GM18505 (cell line): Measurements from ENCODE around the gene SUSD4.
A peak's percentile ranks its signal among the peaks of the same experiment; 100 is the strongest.
"Not testable (repeated sequence)": the region's sequence is repeated elsewhere in the genome, so short reads cannot be mapped to it uniquely, and the experiment has no call there.

ENCODE experiments used
- ATAC-seq: cut with Tn5 transposase; IDR thresholded peaks from one replicate; pipeline ENCODE4 v1.9.1; 2021; ENCODE audit not compliant: unreplicated experiment
- POLR2A ChIP-seq: IDR thresholded peaks from 4 replicates; pipeline ENCODE4 v1.6.1; 2011; ENCODE audit warnings: borderline replicate concordance; ENCODE audit not compliant: insufficient read depth, insufficient read length; ENCODE audit errors: extremely low read depth

SUSD4 gene, protein sequence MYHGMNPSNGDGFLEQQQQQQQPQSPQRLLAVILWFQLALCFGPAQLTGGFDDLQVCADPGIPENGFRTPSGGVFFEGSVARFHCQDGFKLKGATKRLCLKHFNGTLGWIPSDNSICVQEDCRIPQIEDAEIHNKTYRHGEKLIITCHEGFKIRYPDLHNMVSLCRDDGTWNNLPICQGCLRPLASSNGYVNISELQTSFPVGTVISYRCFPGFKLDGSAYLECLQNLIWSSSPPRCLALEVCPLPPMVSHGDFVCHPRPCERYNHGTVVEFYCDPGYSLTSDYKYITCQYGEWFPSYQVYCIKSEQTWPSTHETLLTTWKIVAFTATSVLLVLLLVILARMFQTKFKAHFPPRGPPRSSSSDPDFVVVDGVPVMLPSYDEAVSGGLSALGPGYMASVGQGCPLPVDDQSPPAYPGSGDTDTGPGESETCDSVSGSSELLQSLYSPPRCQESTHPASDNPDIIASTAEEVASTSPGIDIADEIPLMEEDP

DNA sequence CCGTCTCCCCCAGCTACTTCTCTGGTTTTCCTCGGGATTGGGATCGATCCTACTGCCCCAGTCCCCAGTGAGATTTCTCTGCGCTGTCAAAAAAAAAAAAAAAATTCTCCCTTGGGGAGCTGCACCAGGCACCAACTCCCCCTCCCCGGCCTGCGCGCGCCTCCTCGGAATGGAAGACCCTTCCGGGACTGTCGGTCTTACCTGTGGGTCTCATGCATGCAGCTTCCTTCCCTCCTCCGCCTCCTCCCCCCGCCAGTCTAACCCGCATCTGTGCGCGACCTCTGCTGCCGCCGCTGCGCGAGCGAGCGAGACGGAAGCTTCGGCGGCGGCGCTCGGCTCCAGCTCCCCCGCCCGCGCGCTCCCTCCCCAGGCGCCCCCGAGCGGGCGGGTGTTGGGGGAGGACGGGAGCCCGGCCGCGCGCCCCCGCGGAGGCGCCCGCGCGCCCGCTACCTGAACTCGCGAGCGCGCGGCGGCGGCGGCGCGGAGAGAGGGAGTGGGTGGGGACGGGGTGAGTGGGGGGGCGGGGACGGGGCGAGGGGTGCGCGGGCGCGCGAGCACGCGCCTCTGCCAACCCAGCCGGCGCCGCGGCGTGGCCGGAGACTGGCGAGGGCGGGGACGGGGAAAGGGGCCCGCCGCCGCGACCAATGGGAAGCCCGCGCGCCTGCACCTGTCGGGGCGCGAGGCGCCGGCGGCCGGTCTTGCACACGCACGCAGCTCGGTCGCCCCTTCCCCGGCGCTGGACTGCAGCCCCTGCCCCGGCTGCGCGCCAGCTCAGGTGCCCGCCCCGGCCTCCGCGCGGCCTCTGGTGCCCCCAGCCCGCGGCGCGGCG is at the start of gene SUSD4:
TSS of gene SUSD4 (minus strand) at position 321 of the 829 bp plus-strand sequence. CDS start 751 bp downstream, outside the sequence.
- peak; percentile 78 for ATAC-seq

DNA sequence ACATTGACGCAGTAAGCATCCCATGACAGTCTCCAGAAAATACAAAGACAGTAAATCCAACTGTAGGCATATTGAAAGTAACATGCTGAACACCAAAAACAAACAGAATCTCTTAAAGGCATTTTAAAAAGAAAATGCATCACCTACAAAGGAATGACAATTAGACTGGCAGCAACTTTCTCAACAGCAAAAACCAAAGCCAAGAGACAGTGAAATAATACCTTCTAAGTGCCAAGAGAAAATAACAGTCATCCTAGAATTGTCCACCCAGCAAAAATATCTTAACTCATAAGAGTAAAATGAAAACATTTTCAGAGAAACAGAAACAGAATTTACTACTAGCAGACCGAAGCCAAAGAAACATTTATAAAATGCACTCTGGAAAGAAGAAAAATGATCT is 49.2 kb upstream of the SUSD4 start:
- no peak for ATAC-seq

More for the DNA sequence above, at the start of gene SUSD4:
- no peak for TF ChIP-seq POLR2A

DNA sequence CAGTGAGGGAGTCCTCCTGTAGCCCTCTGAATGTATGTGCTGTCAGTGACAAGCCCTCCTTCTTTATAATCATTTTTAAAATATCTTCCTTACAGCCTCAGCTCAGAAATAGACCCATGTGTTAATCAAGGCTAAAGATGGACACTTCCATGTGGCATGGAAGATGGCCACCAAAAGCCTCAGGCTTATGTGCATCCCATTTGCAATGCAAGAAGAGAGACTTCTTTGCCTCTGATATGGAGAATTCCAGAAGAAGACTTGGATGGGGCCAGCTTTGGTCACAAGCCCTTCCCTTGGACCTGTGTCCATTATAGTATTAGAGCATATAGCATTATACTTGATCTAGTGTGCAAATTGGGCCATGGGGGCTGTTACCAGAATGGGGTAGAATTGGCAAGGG is 47.7 kb upstream of the SUSD4 start:
- ATAC-seq = no peak
- no peak for TF ChIP-seq POLR2A

More for the DNA sequence above, 49.2 kb upstream of the SUSD4 start:
- TF ChIP-seq POLR2A = no peak

DNA sequence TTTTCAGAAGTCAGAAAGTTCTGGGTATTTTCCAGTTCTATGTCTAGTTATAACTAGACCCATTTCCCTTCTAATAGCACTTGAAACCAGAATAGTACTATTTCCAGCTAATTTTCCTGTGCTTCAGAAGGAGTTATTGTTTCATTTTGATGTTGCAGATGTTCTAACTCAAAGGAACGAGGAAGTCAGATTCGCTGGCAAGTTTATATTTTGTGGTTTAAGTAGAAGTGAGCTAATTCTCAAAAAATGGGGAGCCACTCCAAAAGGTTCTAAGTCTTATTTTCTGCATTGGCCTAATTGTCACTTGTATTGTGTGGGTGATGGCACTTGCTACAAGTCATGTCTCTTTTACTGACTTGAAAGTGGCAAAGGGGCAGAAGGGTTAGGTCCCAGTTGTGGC is 47.3 kb upstream of the SUSD4 start:
- ATAC-seq = no peak
- TF ChIP-seq POLR2A = no peak

DNA sequence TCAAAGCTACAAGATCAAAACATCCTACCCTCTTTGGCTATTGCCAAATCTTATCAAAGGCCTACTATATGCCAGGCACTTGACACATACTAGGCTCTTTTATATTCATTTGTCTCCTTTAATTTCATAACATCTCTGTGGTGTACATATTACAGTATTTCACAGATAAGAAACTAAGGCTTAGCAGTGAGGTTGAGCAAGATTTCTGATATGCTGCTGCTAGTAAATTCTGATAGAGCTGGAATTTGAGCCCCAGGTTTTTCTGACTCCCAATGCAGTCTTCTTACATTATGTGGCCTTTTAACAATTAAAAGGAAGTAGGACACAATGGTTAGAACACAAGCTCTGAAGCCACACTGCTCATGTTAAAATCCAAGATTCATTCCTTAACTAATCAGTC is 46.1 kb upstream of the SUSD4 start:
- no peak for ATAC-seq
- TF ChIP-seq POLR2A = no peak

DNA sequence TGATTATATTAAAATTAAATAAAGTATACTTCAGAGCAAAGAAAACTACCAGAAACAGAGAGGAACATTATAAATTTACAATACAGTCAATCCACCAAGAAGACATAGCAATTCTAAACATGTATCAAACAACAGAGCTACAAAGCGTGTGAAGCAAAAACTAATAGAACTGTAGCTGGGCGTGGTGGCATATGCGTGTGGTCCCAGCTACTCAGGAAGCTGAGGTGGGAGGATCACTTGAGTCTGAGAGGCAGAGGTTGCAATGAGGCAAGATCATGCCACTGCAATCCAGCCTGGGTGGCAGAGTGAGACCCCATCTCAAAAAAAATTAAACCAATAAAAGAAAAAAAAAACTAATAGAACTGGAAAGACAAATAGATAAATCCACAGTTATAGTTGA is 41.5 kb upstream of the SUSD4 start:
- no peak for TF ChIP-seq POLR2A
- ATAC-seq = no peak

DNA sequence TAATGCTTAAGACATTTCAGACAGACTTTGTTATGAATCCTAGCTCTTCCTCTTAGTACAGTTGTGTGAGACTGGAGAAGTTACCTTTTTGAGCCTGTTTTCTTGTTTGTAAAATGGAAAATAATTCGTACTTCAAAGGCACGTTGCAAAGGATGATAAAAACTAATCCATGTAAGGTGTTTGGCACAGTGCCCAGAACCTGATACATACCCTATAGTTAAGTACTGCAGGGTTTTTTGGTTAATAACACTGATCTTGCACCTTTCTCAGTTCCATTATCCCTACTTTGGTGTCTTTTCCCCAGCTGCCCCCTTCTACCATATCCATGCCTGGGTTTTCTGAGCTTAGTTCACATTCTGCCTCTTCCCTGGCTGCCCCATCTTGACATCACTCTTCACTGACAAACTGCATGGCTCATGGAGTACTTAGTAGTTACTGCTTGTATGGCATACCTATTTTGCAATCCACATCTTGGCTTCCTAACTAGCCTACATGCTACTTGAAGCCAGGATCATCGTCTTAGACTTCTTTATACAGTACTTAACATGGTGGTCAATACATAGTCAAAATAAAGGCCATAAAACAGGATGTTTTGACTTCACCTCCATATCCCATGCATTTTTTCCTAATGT is 39.3 kb upstream of the SUSD4 start:
- no peak for TF ChIP-seq POLR2A
- no peak for ATAC-seq

DNA sequence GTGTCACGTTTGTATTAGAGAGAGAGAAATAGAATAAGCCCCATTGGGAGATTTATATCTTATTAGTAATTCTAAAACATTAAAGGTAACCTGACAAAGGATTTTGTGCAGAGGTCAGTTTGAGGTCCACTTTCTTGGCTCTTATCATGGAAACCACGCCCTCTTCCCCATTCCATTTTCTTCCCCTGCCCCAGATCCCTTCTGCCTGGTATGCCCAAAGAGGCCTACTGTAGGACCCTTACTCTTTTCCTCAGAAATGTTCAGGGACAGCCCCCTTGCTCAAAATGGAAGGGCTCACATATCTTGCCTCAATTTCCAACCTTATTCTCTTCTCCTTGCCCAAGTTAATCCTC is 38.8 kb upstream of the SUSD4 start:
- no peak for TF ChIP-seq POLR2A
- ATAC-seq = no peak

DNA sequence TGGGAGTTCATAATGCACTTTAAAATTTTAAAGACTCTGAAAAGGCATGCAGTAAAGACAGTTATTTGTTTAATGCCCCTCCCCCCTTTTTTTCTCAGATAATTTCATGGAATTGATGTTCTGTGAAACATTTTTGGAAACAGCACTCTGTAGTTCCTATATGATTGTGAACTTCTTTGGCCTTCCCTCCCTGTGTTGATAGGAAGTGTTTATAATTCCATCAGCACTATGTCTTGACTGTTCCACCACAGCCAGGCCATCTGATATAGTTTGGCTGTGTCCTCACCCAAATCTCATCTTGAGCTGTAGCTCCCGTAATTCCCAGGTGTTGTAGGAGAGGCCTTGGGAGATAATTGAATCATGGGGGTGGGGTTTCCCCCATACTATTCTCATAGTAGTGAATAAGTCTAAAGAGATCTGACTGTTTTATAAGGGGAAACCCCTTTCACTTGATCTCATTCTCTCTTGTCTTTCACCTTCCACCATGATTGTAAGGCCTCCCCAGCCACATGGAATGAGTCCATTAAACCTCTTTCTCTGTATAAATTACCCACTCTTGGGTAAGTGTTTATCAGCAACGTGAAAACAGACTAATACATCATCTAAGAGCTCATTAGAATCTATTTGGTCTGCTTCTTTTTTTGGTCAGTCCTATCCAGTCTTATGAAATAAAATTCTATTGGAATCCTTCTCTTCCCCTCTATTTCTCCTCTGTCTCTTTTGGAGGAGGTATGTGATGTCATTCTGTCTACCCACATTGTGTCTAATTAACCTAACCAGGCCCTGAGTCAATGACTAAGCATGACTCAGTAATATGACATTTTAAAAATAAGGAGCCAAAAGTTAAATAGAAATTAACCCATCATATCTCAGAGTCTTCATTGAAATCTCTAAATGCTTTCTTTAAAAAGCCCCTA is 38.2 kb upstream of the SUSD4 start:
- TF ChIP-seq POLR2A = no peak

DNA sequence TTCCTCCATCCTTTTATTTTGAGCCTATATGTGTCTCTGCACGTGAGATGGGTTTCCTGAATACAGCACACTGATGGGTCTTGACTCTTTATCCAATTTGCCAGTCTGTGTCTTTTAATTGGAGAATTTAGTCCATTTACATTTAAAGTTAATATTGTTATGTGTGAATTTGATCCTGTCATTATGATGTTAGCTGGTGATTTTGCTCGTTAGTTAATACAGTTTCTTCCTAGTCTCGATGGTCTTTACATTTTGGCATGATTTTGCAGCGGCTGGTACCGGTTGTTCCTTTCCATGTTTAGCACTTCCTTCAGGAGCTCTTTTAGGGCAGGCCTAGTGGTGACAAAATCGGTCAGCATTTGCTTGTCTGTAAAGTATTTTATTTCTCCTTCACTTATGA is 35.4 kb upstream of the SUSD4 start:
- ATAC-seq = not testable (repeated sequence)

More for the DNA sequence above, 38.2 kb upstream of the SUSD4 start:
- no peak for ATAC-seq

DNA sequence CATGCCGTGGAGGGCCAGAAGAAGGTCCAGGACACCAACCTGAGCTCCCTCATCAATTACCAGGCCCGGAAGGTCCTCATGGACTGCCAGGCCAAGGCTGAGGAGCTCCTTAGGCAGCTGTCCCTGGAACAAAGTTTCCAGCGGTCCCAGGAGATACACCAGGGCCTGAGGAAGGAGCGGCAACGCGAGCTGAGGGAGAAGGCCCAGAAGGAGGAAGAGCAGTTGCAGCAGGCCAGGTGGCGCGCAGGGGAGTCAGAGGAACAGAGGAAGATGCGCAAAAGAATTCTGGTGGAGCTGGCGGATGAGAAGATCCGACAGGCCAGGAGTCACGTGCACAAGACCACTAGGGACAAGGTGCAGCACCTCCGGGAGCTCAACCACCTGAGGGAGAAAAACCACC is 30.7 kb upstream of the SUSD4 start:
- TF ChIP-seq POLR2A = no peak

DNA sequence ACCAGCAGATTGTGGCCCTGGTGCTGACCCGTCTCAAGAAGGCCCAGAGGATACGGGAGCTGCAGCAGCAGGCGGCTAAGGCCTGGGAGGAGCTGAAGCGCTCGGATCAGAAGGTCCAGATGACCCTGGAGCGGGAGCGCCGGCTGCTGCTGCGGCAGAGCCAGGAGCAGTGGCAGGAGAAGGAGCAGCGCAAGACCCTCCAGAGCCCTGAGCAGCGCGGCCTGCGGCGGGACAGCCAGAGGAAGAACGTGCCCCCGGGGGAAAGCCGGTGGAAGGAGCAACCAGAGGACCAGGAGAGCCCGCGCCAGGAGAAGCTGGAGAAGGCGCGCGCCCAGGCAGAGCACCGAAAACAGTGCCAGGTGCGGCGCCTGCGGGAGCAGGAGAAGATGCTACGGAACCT is 30.3 kb upstream of the SUSD4 start:
- no peak for TF ChIP-seq POLR2A
- no peak for ATAC-seq

More for the DNA sequence above, 30.7 kb upstream of the SUSD4 start:
- no peak for ATAC-seq
